Measurements from ENCODE around the gene DEXI.

DNA sequence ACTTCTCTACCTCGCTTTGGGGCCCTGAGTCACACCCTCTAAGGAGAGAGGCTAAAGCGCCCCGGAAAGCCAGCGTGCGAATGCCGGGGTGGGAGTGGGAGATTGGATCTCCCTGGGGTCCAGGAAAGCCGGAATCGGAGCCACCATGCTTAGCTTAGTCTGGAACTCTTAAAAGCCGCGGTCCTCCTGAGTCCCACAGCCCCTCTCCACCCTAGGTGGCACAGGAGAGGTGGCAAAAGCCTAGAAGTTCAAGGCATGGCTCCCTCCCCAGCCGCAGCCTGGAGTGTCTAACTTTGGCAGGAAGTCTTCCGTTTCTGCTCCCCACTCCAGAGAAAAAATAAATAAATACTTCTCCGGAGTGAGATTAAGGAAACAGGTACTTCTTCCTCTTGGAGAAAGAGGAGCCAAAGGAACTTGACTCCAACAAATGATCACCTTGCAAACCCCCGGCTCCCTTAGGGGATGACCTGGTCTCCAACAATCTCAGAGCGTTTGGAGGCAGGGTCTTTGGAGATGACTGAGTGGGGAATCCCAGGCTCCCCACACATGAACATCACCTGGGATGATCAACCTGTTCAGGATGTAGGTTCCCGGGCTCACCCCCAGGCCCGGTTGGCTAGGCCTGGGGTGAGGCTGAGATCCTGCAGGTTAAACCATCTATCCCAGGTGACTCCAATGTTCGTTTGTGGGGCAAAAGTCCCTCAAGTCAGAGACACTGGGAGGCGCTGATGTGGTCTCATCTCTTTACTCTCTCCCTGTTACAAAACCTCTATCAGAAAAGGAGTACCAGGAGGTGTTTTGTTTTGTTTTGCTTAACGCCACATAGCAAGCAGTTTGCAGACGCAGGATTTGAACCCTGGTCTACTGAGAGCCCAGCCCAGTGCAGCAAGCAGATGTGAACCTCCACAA, 62.3 kb downstream of the DEXI start:
- TF ChIP-seq, protein P1, sequence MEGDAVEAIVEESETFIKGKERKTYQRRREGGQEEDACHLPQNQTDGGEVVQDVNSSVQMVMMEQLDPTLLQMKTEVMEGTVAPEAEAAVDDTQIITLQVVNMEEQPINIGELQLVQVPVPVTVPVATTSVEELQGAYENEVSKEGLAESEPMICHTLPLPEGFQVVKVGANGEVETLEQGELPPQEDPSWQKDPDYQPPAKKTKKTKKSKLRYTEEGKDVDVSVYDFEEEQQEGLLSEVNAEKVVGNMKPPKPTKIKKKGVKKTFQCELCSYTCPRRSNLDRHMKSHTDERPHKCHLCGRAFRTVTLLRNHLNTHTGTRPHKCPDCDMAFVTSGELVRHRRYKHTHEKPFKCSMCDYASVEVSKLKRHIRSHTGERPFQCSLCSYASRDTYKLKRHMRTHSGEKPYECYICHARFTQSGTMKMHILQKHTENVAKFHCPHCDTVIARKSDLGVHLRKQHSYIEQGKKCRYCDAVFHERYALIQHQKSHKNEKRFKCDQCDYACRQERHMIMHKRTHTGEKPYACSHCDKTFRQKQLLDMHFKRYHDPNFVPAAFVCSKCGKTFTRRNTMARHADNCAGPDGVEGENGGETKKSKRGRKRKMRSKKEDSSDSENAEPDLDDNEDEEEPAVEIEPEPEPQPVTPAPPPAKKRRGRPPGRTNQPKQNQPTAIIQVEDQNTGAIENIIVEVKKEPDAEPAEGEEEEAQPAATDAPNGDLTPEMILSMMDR (IDR thresholded peaks at IDR 0.05): no peak
- no peak for TF ChIP-seq POLR2A (IDR thresholded peaks at IDR 0.05)

Data from thyroid gland (tissue), 4 donors.